Activated CD4-positive, alpha-beta T cell treated with anti-CD3 and anti-CD28 coated beads, Interleukin-2, amount 50 U/mL, for 16 hours (primary cell): ENCODE results near the gene BASP1.

ENCODE experiments used
- DNase-seq: peaks from one replicate; pipeline ENCODE4 v3.0.0-alpha.2; 2020

Gene BASP1

DNA sequence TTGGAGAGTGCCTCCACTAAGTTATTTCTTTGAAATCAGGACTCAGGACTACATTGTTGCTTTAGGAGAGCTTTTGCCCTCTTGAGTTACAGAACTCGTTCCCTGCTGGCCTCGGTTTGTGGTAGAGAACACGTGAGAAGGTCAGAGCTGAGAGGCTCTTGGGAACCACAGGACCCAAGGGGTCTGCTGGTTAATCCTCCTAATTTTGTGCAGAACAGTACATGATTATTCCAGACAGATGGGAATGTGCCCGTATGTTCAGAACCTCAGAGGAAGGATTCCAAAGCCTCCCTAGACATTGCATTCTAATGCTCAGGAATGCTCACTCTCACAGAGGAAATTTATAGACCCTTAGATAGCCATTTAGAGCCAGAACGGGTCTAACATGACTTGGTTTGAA lies 25.2 kb upstream of the BASP1 start:
- DNase-seq = no peak

DNA sequence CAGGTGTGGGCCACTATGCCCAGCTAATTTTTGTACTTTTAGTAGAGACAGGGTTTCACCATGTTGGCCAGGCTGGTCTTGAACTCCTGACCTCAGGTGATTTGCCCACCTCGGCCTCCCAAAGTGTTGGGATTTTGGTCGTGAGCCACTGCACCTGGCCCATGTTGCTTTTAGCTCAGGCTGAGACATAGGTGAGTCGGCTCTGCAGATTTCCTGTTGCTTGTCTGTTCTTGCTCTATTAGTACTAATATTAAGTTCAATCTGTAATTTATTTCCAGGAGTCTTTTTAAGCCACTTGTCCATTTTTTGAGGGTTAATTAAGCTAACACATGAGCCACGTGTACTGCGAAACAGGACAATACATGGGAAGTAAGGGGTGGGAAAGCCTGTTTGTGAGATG lies 21.4 kb upstream of the BASP1 start:
- DNase-seq = no peak

DNA sequence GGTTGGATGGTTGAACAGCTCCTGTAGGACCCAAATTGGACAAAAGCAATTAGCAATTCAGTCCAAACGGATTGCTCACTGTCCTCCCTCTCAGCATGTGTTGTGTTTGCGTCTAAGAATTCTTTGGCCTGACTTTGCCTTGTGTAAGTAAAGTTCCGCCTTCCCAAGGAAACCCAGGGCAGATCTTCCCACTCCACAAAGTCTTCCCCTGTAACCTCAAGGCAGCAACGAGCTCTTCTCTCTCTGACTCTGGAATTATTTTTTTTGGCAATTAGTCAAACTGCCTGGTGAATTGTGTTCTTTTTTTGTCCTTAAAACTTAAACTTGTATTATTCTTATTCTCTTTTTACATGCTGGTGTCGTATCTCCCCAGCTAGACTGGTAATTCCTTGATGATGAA lies 20.7 kb upstream of the BASP1 start:
- no peak for DNase-seq

GRCh38 chr5:17203329-17204132 lies 13.9 kb upstream of the BASP1 start:
- DNase-seq = peak; percentile 18

GRCh38 chr5:17204133-17204489 lies 13.3 kb upstream of the BASP1 start:
- no peak for DNase-seq

DNA sequence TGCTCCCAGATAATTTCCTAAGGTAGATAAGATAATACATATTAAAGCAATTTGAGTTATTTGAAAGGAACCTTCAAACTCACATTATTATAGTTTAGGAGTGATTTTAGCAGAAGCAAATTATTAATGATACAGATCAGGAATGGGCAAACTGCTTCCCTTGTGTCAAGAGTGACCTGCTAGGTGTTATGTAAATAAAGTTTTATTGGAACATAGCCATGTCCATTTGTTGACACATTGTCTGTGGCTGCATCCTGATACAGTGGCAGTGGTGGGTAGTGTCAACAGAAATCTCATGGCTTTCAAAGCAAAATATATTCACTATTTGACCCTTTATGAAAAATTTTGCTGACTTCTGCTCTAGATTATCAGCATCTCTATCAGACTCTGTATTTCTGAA lies 11.4 kb upstream of the BASP1 start:
- no peak for DNase-seq

- DNase-seq = no peak
Observed at GRCh38 chr5:17212191-17212590, 5.2 kb upstream of the BASP1 start.

- DNase-seq = no peak
Observed at GRCh38 chr5:17212996-17213395, 4.4 kb upstream of the BASP1 start.

- no peak for DNase-seq
Observed at GRCh38 chr5:17213938-17214337, 3.5 kb upstream of the BASP1 start.

- DNase-seq = no peak
Observed at GRCh38 chr5:17214893-17215292, 2.5 kb upstream of the BASP1 start.

- no peak for DNase-seq
Observed at GRCh38 chr5:17215361-17215760, 2.1 kb upstream of the BASP1 start.

DNA sequence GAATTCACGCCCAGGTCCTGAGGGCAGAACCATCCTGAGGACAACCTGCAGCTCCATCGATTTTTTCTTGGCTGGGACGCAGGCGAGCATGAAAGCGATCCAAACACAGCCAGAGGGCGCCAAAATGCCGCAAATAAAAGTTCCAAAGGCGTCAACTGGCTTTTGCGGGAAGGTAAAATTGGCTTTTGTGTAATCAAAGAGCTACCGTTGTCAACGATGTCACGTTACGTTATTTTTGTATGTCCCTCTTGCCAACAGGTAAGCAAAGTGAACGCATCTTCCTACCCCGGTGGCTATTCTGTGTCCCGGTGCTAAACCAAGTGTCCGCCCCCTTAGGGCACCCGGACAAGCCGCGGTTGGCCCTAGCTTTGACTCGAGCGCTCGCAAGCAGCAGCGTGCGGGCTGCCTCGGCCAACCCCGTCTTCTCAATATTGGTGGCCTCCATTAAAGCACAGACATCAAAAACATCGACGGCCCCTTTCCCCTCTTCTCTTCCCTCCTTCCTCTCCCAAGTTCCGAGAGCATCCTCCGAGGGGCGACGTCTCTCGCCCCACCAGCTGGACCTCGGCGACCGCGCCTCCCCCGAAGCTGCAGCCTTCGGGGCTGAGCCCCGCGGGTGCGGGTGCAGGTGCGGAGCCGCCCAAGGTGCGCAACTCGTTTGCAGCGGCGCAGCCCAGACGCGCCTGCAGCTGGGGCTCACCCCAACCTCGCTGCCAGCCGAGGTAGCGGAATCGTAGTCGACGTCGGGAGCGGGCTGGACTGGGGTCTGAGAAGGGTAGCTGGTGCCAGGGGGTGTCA lies 1.1 kb upstream of the BASP1 start:
- DNase-seq = peak; percentile 62

GRCh38 chr5:17216974-17217492 lies 398 bp upstream of the BASP1 start:
- DNase-seq = no peak

DNA sequence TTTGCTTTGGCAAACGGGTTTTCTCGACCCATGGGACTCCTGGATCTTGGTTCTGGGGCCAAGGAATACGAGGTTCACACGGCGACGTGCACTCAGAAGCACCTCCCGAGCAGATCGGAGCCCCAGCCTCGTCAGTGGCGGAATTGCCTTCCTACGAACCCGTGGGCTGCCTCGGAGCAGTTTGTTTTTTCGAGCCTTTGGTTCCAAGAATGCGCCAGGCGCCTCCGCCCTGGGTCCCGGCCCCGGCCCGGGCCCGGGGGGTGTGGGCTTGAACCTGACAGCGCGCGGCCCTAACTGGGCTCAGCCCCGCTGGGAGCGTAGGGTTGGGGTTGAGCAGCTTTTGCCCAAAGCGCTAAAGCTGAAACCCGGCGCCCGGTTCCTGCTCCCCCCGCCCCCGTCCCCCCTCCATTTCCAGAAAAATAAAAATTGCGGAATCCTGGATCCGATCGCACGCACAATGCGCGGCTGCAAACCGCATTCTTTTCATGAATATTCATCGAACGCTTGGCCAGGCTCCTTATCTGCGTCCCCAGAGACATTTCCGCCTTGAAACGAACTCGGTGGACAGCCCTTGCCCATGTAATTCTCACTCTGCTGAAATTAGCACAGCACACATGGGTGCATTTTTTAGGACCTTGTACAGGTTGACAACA lies 1.0 kb downstream of the BASP1 start:
- no peak for DNase-seq

GRCh38 chr5:17219006-17219422 lies 1.6 kb downstream of the BASP1 start:
- DNase-seq = no peak

DNA sequence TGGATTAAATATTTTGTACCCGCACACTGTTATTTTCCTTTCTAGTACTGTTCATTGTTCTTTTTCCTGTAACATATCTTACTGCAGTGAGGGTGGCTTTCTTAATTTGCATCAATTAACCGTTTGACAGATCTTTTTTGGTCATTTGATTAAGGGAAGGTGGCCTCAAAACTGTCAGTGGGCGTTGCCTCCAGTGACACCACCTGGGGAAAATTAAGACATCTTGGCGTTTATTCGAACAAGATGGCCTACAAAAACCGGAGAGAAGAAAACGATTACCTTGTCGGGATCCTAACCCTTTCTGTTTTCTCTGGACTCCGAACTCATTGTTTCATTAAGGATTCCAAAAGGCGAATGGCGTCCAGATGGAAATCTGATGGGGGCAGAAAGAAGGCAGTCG lies 2.0 kb downstream of the BASP1 start:
- no peak for DNase-seq

DNA sequence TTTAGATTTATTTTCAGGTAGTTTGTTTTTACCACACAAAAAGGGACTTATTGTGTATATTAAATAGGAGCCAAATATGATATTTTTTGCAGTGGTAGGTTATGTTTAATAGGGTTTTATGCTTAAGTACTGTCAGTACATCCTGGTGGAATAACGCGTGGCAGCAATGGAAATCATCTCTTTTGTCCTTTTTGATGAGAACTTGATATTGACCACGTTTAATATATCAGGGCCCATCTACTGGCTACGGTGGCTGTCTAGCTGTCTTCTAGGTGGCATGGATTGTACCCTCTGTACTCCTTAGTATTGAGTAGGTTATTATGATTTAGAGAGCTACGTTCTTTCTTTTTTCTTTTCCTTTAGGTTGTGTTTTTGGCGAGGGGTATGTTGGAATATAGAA lies 2.6 kb downstream of the BASP1 start:
- no peak for DNase-seq

DNA sequence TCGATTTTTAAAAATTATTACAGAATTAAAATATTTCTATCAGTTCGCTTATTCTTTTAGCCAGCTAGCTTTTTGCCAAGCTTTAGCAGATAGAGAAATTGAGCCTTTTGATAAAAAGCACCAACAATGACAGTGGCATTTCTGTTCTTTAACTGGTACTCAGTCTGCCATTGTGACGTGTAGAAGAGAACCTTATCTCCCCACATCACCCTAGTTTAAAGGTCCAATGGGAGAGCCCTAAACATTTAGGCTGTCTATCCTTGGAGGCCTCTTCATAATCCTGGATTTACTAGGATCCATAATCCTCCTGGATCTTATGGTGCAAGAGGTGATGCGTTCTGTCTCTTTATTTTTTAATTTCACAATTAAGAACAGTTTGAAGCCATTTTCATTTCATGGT lies 3.0 kb downstream of the BASP1 start:
- no peak for DNase-seq

DNA sequence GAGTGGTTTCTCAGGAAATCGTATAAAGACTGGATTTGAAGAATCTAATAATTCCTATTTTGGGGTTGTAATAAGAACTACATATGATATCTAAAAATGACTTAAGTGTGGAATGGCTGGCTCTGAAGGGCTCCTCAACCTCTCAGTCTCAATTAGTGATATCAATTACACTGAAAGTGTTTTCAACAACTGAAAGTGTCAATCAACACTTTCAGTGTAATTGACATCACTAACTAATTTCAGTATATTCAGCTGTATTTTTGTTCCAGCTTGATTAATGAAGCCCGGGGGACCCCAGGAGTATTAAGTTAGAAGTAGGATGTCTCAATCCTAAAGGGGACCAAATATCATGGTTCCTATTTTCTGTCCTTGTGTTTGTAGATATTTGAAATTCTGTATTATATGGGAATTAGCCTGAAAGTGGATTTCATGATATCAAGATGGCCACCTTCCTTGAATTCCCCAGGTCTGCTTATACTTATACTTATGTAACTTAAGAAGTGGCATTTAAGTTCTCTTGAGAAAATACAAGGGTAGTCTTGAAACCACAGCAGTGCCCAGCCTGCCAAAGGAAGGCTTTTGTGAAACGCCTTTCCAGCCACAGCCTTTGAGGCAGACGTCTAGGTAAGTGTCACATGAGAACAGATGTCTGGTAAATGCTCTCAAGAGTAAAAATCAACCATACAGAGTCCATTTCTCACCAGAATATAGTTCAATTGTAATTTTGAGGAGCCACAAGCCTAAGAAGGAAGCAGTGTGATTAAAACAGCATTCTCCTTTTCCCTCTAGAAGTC lies 4.6 kb downstream of the BASP1 start:
- no peak for DNase-seq

- no peak for DNase-seq
Observed at GRCh38 chr5:17222664-17223063, 5.2 kb downstream of the BASP1 start.

DNA sequence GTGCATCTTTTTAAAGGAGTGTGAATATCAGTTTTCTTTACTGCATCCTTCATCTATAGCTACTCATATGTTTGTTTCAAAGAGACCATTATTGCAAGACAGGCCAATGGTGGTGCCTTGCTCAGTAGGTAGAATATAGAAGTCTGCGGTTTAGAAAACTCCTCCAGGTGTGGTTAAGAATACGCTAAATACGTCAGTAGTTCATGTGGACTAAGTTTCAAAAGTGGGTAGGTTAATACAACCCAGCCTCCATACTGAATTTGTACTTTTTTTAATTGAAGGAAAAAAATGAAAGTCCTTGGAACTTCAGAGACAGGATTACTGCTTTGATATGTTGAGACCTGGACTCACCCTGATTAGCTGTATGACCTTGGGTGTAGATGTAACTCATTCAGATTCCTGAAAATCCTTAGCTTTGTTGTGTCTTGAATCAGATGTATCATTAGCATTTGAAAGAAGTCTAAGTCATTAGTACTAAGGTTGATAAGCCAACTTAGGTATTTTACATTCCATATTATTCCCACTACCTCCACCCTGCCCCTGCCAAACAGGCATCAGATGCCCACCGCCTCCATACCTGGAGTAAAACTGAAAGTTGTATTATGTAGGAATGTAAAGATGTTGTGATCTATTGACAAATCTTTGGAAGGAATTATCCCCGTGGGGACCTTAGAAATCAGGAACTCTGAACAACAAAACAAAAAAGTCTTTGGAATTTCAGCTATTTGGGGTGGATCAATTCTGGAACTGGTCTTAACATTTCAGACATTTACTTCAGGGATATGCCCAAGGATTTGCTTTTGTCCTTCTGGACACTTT lies 6.1 kb downstream of the BASP1 start:
- DNase-seq = no peak
